GM12878 (cell line): ENCODE measurements around the gene AKAP17A. TPM values are rescaled to one million over a fixed set of nuclear protein-coding genes. Genes with fewer than 3 reads are reported as not detected.
A peak's percentile ranks its signal among the peaks of the same experiment; 100 is the strongest.

Experiments used
- ATF7 ChIP-seq: fragments of 450-650 bp; IDR thresholded peaks from 2 replicates; pipeline ENCODE4 v1.6.1; 2016; ENCODE audit warnings: low read depth, mild to moderate bottlenecking
- BCLAF1 ChIP-seq: fragments of 450-650 bp; IDR thresholded peaks from 2 replicates; pipeline ENCODE4 v1.6.1; 2017; ENCODE audit warnings: antibody characterized with exemption, mild to moderate bottlenecking, moderate library complexity
- CHD1 ChIP-seq: IDR thresholded peaks from 2 replicates; pipeline ENCODE4 v1.6.1; 2012; ENCODE audit warnings: low read depth, low read length, improper control_type of control experiment
- E2F8 ChIP-seq: fragments of 450-650 bp; IDR thresholded peaks from 2 replicates; pipeline ENCODE4 v1.6.1; 2018; ENCODE audit warnings: mild to moderate bottlenecking, low read depth, moderate library complexity; ENCODE audit not compliant: partially characterized antibody
- ELK1 ChIP-seq: IDR thresholded peaks from 2 replicates; pipeline ENCODE4 v1.6.1; 2012; ENCODE audit warnings: low read depth, low read length, improper control_type of control experiment
- JUND ChIP-seq: IDR thresholded peaks from 2 replicates; pipeline ENCODE4 v1.6.1; 2012; ENCODE audit warnings: low read depth, mild to moderate bottlenecking, low read length, improper control_type of control experiment, moderate library complexity
- MXI1 ChIP-seq: fragments of 150-350 bp; IDR thresholded peaks from 2 replicates; pipeline ENCODE4 v1.6.1; 2011; ENCODE audit warnings: low read depth, mild to moderate bottlenecking, inconsistent platforms, low read length, improper control_type of control experiment
- MYB ChIP-seq: fragments of 150-350 bp; IDR thresholded peaks from 2 replicates; pipeline ENCODE4 v1.6.1; 2014; ENCODE audit warnings: mild to moderate bottlenecking, low read depth, low read length, borderline replicate concordance
- NRF1 ChIP-seq: conservative IDR thresholded peaks from 2 replicates; pipeline ENCODE4 v1.6.1; 2011; ENCODE audit warnings: mild to moderate bottlenecking, low read depth, low read length, improper control_type of control experiment
- STAT3 ChIP-seq: IDR thresholded peaks from 2 replicates; pipeline ENCODE4 v1.6.1; 2011; ENCODE audit warnings: low read depth, low read length, improper control_type of control experiment
- SUPT20H ChIP-seq: IDR thresholded peaks from 2 replicates; pipeline ENCODE4 v1.6.1; 2011; ENCODE audit warnings: low read depth, mild to moderate bottlenecking, low read length, moderate library complexity, borderline replicate concordance; ENCODE audit not compliant: control insufficient read depth
- TBL1XR1 ChIP-seq: IDR thresholded peaks from 2 replicates; pipeline ENCODE4 v1.6.1; 2012; ENCODE audit warnings: low read depth, low read length, improper control_type of control experiment
- YY1 ChIP-seq: IDR thresholded peaks from 2 replicates; pipeline ENCODE4 v1.6.1; 2011; ENCODE audit warnings: low read depth, mild to moderate bottlenecking, low read length
- ZNF207 ChIP-seq: fragments of 450-650 bp; IDR thresholded peaks from 2 replicates; pipeline ENCODE4 v1.6.1; 2014; ENCODE audit warnings: antibody characterized with exemption, mild to moderate bottlenecking, borderline replicate concordance
- ZNF274 ChIP-seq: IDR thresholded peaks from one replicate; pipeline ENCODE4 v1.8.0; 2011; ENCODE audit not compliant: insufficient read length, insufficient read depth
- ZNF384 ChIP-seq: IDR thresholded peaks from 2 replicates; pipeline ENCODE4 v1.6.1; 2012; ENCODE audit warnings: low read depth, mild to moderate bottlenecking, low read length, improper control_type of control experiment, borderline replicate concordance
- polyA plus RNA-seq, 11 experiments: library from polyadenylated mRNA; depleted of rRNA in 4 of 11; unstranded in 6 of 11; stranded (reverse) in 5 of 11; fragments of >200 nt; fragmentation: Nextera tagmentation in 4 of 11; fragmentation: Illumina TruSeq in 1 of 11; extraction: Ambion mirVana in 4 of 11; extraction: Trizol in 1 of 11; gene quantifications; 1 replicate in 1 of 11; 2 replicates in 10 of 11; pipeline versions ENCODE4 v1.2.1 to v1.2.3, GENCODE V29; 2011 to 2016; ENCODE audit warnings: inconsistent platforms in 2 of 11, missing spikeins in 2 of 11, low read depth in 1 of 11
- total RNA-seq, 4 experiments: library from RNA; depleted of rRNA in 3 of 4; stranded (reverse); fragments of >200 nt in 3 of 4; fragmentation: Illumina TruSeq in 1 of 4; extraction: Trizol in 1 of 4; gene quantifications; 2 replicates each; pipeline versions ENCODE4 v1.2.1 to v1.2.3, GENCODE V29; 2013 to 2021
- TF ChIP-seq, protein P1 (sequence below): IDR thresholded peaks from 2 replicates; pipeline ENCODE4 v1.6.1; 2011; ENCODE audit warnings: borderline replicate concordance, low read depth, mild to moderate bottlenecking, moderate library complexity, mixed read lengths, low read length; ENCODE audit not compliant: insufficient read depth; ENCODE audit errors: extremely low read length
- TF ChIP-seq, protein P2 (sequence below): fragments of 150-350 bp; IDR thresholded peaks from 2 replicates; pipeline ENCODE4 v1.6.1; 2016; ENCODE audit warnings: low read depth, low read length

The AKAP17A gene
- total and polyA plus RNA-seq, 10 of the 15 experiments (the other 5 are each of a cell fraction or from before 2014, with no cell fraction given), result 3.0 to 55.8 (median 25.5) TPM

DNA sequence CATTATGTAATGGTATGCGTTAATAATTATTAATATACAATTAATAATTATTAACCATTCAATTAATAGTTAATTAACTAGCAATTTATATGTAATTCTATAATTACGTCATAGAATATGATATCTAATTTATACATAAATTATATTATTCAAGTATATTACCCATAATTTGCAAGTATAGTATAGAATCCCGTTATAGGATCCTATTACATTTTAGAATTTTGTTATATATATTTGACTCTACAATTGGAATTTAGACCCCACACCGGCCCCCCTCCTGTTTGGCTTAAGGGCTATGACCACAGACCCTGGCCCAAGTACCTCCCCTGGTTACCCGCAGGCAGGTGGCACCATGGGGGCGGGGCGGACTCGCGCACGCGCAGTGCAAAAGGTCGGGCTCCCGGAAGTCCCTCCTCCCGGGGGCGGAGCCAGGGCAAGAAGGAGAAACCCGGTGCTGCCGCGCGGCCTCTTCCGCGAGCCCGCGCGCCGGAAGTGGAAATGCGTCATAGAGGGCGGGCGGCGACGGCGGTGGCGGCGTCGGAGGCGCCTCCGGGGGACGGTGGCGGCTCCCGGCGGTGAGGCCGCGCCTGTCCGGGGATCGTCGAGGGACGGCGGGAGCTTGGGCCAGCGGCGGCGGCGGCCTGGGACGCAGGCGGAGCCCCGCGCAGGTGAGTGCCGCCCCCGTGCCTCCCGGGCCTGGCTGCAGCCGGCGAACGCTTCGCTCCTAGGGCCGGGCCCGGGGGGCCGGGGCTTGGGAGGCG, at the start of gene AKAP17A (continued):
- TF ChIP-seq ATF7 (peak; percentile 90), STAT3 (no peak), YY1 (peak; percentile 87), TBL1XR1 (no peak), ELK1 (peak; percentile 40; the same call in 1 of the 2 replicates), BCLAF1 (no peak), MYB (no peak), SUPT20H (no peak), ZNF207 (peak; percentile 80; the same call in 1 of the 2 replicates), JUND (no peak), E2F8 (no peak), CHD1 (no peak), MXI1 (no peak), ZNF274 (no peak), ZNF384 (no peak), NRF1 (peak; percentile 82)
- TF ChIP-seq, protein P1, sequence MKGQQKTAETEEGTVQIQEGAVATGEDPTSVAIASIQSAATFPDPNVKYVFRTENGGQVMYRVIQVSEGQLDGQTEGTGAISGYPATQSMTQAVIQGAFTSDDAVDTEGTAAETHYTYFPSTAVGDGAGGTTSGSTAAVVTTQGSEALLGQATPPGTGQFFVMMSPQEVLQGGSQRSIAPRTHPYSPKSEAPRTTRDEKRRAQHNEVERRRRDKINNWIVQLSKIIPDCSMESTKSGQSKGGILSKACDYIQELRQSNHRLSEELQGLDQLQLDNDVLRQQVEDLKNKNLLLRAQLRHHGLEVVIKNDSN, result no peak
- TF ChIP-seq, protein P2, sequence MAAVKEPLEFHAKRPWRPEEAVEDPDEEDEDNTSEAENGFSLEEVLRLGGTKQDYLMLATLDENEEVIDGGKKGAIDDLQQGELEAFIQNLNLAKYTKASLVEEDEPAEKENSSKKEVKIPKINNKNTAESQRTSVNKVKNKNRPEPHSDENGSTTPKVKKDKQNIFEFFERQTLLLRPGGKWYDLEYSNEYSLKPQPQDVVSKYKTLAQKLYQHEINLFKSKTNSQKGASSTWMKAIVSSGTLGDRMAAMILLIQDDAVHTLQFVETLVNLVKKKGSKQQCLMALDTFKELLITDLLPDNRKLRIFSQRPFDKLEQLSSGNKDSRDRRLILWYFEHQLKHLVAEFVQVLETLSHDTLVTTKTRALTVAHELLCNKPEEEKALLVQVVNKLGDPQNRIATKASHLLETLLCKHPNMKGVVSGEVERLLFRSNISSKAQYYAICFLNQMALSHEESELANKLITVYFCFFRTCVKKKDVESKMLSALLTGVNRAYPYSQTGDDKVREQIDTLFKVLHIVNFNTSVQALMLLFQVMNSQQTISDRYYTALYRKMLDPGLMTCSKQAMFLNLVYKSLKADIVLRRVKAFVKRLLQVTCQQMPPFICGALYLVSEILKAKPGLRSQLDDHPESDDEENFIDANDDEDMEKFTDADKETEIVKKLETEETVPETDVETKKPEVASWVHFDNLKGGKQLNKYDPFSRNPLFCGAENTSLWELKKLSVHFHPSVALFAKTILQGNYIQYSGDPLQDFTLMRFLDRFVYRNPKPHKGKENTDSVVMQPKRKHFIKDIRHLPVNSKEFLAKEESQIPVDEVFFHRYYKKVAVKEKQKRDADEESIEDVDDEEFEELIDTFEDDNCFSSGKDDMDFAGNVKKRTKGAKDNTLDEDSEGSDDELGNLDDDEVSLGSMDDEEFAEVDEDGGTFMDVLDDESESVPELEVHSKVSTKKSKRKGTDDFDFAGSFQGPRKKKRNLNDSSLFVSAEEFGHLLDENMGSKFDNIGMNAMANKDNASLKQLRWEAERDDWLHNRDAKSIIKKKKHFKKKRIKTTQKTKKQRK, result 0 out of 2 replicates have a peak, but pooled peaks have one; percentile 30
